ENCODE data around the gene PRDM11. TPM values are rescaled to one million over a fixed set of nuclear protein-coding genes. Genes with fewer than 3 reads are reported as not detected.

Gene PRDM11
- total RNA-seq, 1 experiment from 2014 or later, result 4.0 TPM

- no peaks in the 10 kb centered on the region for H3K9me3 Mint-ChIP-seq (ENCODE audit: unreplicated experiment)
- no peak for TF ChIP-seq CTCF (IDR thresholded peaks at IDR 0.05; ENCODE audit: unreplicated experiment)
- ChIA-PET POLR2A (no interaction called here), CTCF (interaction anchor here (1.2 kb wide), 1 partner anchor 146 kb away, joined by 4 read pairs; no protein-coding TSS in a partner anchor)
- no TSS peak for BruUV-seq (replicated peaks)
- DNase-seq (ENCODE audit: unreplicated experiment), result no peak
- H3K27me3 Mint-ChIP-seq (ENCODE audit: insufficient read depth, unreplicated experiment), result peaks cover 14% of the 10 kb centered on the region
- H3K4me3 Mint-ChIP-seq (ENCODE audit: unreplicated experiment), result no peak overlapping the region
- no peaks in the 10 kb centered on the region for H3K36me3 Mint-ChIP-seq (ENCODE audit: insufficient read depth, unreplicated experiment)
- intact Hi-C loops (cut with micrococcal nuclease), result no loop called here
- no peak overlapping the region for H3K27ac Mint-ChIP-seq (ENCODE audit: low read depth, unreplicated experiment)
- H3K4me1 Mint-ChIP-seq (ENCODE audit: insufficient read depth, unreplicated experiment), result peaks cover 5% of the 10 kb centered on the region
Measured at GRCh38 chr11:45254070-45254469, 107.6 kb downstream of the PRDM11 start.

GRCh38 chr11:45258982-45259530 lies 112.6 kb downstream of the PRDM11 start:
- H3K36me3 Mint-ChIP-seq (ENCODE audit: insufficient read depth, unreplicated experiment), result no peaks in the 10 kb centered on the region
- BruUV-seq (replicated peaks), result no TSS peak
- intact Hi-C loops (cut with micrococcal nuclease), result no loop called here
- POLR2A ChIA-PET, result interaction anchor here (0.9 kb wide), 1 partner anchor 19 kb away, joined by 3 read pairs; no protein-coding TSS in a partner anchor
- no peak overlapping the region for H3K4me3 Mint-ChIP-seq (ENCODE audit: unreplicated experiment)
- no peak for DNase-seq (ENCODE audit: unreplicated experiment)
- TF ChIP-seq CTCF (IDR thresholded peaks at IDR 0.05; ENCODE audit: unreplicated experiment), result no peak
- H3K9me3 Mint-ChIP-seq (ENCODE audit: unreplicated experiment), result no peaks in the 10 kb centered on the region
- H3K27me3 Mint-ChIP-seq (ENCODE audit: insufficient read depth, unreplicated experiment), result peaks cover 8% of the 10 kb centered on the region
- CTCF ChIA-PET, result interaction anchor here (0.6 to 1.0 kb wide), 3 partner anchors 32 to 637 kb away, joined by 3 read pairs; no protein-coding TSS in a partner anchor
- no peak overlapping the region for H3K27ac Mint-ChIP-seq (ENCODE audit: low read depth, unreplicated experiment)
- peaks cover 16% of the 10 kb centered on the region for H3K4me1 Mint-ChIP-seq (ENCODE audit: insufficient read depth, unreplicated experiment)

GRCh38 chr11:45259592-45259991 lies 113.2 kb downstream of the PRDM11 start:
- CTCF ChIA-PET, result interaction anchor here (0.6 to 1.0 kb wide), 2 partner anchors 154 to 638 kb away, joined by 3 read pairs; no protein-coding TSS in a partner anchor
- Mint-ChIP-seq H3K27ac (ENCODE audit: low read depth, unreplicated experiment) (no peak overlapping the region), H3K4me3 (ENCODE audit: unreplicated experiment) (no peak overlapping the region), H3K27me3 (ENCODE audit: insufficient read depth, unreplicated experiment) (peaks cover 3% of the 10 kb centered on the region), H3K9me3 (ENCODE audit: unreplicated experiment) (no peaks in the 10 kb centered on the region), H3K36me3 (ENCODE audit: insufficient read depth, unreplicated experiment) (no peaks in the 10 kb centered on the region), H3K4me1 (ENCODE audit: insufficient read depth, unreplicated experiment) (peaks cover 21% of the 10 kb centered on the region)
- intact Hi-C loops (cut with micrococcal nuclease), result no loop called here
- no peak for TF ChIP-seq CTCF (IDR thresholded peaks at IDR 0.05; ENCODE audit: unreplicated experiment)
- POLR2A ChIA-PET, result interaction anchor here (0.9 kb wide), 1 partner anchor 18 kb away, joined by 3 read pairs; no protein-coding TSS in a partner anchor
- no TSS peak for BruUV-seq (replicated peaks)
- DNase-seq (ENCODE audit: unreplicated experiment), result peak; percentile 83

GRCh38 chr11:45260071-45260470 lies 113.6 kb downstream of the PRDM11 start:
- BruUV-seq (replicated peaks), result no TSS peak
- no peaks in the 10 kb centered on the region for H3K9me3 Mint-ChIP-seq (ENCODE audit: unreplicated experiment)
- no peak for TF ChIP-seq CTCF (IDR thresholded peaks at IDR 0.05; ENCODE audit: unreplicated experiment)
- no peak overlapping the region for H3K27ac Mint-ChIP-seq (ENCODE audit: low read depth, unreplicated experiment)
- H3K4me3 Mint-ChIP-seq (ENCODE audit: unreplicated experiment), result no peak overlapping the region
- peaks cover 25% of the 10 kb centered on the region for H3K4me1 Mint-ChIP-seq (ENCODE audit: insufficient read depth, unreplicated experiment)
- peak; percentile 9 for DNase-seq (ENCODE audit: unreplicated experiment)
- intact Hi-C loops (cut with micrococcal nuclease), result no loop called here
- POLR2A ChIA-PET, result interaction anchor here (0.9 kb wide), 1 partner anchor 18 kb away, joined by 3 read pairs; no protein-coding TSS in a partner anchor
- no peaks in the 10 kb centered on the region for H3K36me3 Mint-ChIP-seq (ENCODE audit: insufficient read depth, unreplicated experiment)
- CTCF ChIA-PET, result interaction anchor here (0.5 to 0.6 kb wide), 2 partner anchors 149 to 638 kb away, joined by 3 read pairs; no protein-coding TSS in a partner anchor
- no peaks in the 10 kb centered on the region for H3K27me3 Mint-ChIP-seq (ENCODE audit: insufficient read depth, unreplicated experiment)

All from MCF 10A (cell line).